Measurements from ENCODE around the gene MSI1. TPM values are rescaled to one million over a fixed set of nuclear protein-coding genes. Genes with fewer than 3 reads are reported as not detected.

The MSI1 gene
- total RNA-seq, 1 experiment from 2014 or later, result 26.0 TPM

DNA sequence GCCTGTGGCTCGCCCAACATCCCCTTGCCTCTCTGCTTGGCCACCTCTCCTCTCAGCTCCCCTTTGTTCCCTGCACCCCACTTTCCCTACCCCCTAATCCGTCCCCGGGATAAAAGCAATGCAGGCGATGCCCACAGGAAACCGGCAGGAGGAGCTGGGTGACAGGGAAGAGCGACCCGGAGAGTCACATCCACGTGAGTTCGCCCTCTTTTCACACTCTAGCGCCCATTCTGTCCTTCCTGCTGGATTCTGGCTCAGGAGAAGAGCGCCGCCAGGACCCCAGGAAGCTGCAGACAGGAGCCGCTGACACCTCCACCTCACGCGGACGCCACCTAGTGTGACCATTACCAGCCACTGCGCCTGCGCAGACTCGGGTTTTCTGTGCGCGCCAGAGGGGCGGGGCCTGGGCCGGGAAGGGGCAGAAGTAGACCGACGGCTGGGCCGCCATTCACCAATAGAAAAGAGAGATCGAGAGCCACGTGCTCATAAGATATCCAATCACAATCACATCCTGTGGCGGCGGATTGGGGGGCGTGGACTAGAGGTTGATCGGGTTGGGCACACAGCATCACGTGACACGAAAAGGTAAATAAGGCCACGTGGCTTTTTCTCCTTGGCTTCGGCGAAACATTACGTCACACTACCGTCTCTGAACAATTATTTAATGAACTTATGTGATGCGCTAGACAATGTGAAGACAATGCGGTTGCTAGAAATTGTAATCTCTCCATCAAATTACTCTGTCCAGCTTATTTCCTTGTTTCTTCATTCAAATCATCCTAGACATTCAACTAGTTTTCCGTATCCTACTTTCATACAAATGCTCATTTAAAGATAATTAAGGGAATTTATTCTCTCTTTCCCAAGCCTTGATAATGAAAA, 51.5 kb downstream of the MSI1 start (continued):
- TF ChIP-seq, protein P1, sequence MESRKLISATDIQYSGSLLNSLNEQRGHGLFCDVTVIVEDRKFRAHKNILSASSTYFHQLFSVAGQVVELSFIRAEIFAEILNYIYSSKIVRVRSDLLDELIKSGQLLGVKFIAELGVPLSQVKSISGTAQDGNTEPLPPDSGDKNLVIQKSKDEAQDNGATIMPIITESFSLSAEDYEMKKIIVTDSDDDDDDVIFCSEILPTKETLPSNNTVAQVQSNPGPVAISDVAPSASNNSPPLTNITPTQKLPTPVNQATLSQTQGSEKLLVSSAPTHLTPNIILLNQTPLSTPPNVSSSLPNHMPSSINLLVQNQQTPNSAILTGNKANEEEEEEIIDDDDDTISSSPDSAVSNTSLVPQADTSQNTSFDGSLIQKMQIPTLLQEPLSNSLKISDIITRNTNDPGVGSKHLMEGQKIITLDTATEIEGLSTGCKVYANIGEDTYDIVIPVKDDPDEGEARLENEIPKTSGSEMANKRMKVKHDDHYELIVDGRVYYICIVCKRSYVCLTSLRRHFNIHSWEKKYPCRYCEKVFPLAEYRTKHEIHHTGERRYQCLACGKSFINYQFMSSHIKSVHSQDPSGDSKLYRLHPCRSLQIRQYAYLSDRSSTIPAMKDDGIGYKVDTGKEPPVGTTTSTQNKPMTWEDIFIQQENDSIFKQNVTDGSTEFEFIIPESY (IDR thresholded peaks at IDR 0.05; ENCODE audit: extremely low read depth, insufficient replicate concordance, low read length), result no peak
- TF ChIP-seq, protein P2, sequence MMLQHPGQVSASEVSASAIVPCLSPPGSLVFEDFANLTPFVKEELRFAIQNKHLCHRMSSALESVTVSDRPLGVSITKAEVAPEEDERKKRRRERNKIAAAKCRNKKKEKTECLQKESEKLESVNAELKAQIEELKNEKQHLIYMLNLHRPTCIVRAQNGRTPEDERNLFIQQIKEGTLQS (IDR thresholded peaks at IDR 0.05), result no peak

DNA sequence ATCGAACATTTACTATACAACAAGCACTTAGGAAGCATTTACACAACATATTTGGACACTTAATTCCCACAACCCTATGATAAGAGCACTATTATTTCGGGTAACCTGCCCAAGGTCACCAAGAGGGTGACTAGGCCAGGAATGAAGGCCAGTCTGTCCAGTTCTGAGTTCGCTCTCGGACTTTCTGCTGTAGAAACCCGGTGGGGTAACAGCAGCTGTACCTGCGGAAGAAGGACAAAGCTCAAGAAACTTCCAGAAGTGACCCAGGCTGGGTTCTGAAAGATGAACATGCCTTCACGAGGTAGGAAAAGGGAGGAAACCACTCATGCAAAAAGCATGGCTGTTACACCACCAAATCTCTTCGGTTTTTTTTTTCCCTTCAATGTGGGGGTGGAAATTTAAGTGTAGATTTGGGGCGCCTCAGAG, 52.2 kb downstream of the MSI1 start:
- H4K20me1 ChIP-seq (ENCODE audit: insufficient read depth), result no peaks in the 10 kb centered on the region
- no peaks in the 10 kb centered on the region for H3K9me3 ChIP-seq (ENCODE audit: control insufficient read depth in 1 of 2, insufficient read depth in 1 of 2, low read depth in 1 of 2, low read length in 2 of 2)
- no peaks in the 10 kb centered on the region for H3K9me2 ChIP-seq (ENCODE audit: insufficient read depth)
- DNase-seq (ENCODE audit: low read depth, low spot score), result no peak
- H3K36me3 ChIP-seq (ENCODE audit: control insufficient read depth in 1 of 2, insufficient read depth in 2 of 2, low read length in 2 of 2), result no peaks in the 10 kb centered on the region
- peak overlapping the region; percentile 87 for H3K4me2 ChIP-seq (ENCODE audit: low read length)
- BruUV-seq (replicated peaks), result TSS peak; percentile 95
- CTCF ChIA-PET, result interaction anchor here (0.7 to 1.2 kb wide), 2 partner anchors 15 to 332 kb away, joined by 3 to 6 read pairs; partner anchors contain the start of gene SIRT4
- POLR2A ChIA-PET, result interaction anchor here (1.7 to 2.0 kb wide), 2 partner anchors 24 to 26 kb away, joined by 10 to 12 read pairs; partner anchors contain the start of genes RNU4-1 and RNU4-2
- H3K4me3 ChIP-seq (replicated peaks in 1 of 2; ENCODE audit: low read depth in 1 of 2, low read length in 2 of 2), result peak overlapping the region; percentile 65 to 70
- H3K79me2 ChIP-seq (ENCODE audit: insufficient read depth, low read length), result no peaks in the 10 kb centered on the region
- peaks cover 2 to 15% of the 10 kb centered on the region in 2 experiments; a peak in 1 of 4 replicates for H3K4me1 ChIP-seq (ENCODE audit: control insufficient read depth in 1 of 2, insufficient read depth in 2 of 2, low read length in 2 of 2)
- no peak overlapping the region for H2AFZ ChIP-seq (ENCODE audit: low read depth, low read length, poor library complexity, severe bottlenecking)
- intact Hi-C loops (cut with micrococcal nuclease), result no loop called here
- TF ChIP-seq ZFX (IDR thresholded peaks at IDR 0.05) (0 out of 2 replicates have a peak, but pooled peaks have one; percentile 8), EZH2phosphoT487 (IDR thresholded peaks at IDR 0.05; ENCODE audit: borderline replicate concordance) (no peak), TCF7L2 (IDR thresholded peaks at IDR 0.05; ENCODE audit: borderline replicate concordance, extremely low read depth, insufficient read depth, insufficient read length) (no peak), SIN3A (IDR thresholded peaks at IDR 0.05; ENCODE audit: low read depth) (no peak), POLR2AphosphoS5 (IDR thresholded peaks at IDR 0.05; ENCODE audit: low read depth, low read length) (no peak), ELF1 (IDR thresholded peaks at IDR 0.05; ENCODE audit: borderline replicate concordance, low read depth) (no peak)
- TF ChIP-seq, protein P1 (IDR thresholded peaks at IDR 0.05; ENCODE audit: extremely low read depth, insufficient replicate concordance, low read length), result no peak
- TF ChIP-seq, protein P2 (IDR thresholded peaks at IDR 0.05), result no peak
- peak overlapping the region; percentile 55 for H3K27ac ChIP-seq (ENCODE audit: low read depth, low read length)
- RAD21 ChIA-PET (ENCODE audit: low non-redundant PET in 1 of 2, low total read pairs in 2 of 2, uncharacterized antibody in 2 of 2, unreplicated experiment in 2 of 2), result no interaction called here
- no peaks in the 10 kb centered on the region for H3K27me3 ChIP-seq (ENCODE audit: insufficient read depth, low read length)
- no peak for ATAC-seq
- H3K9ac ChIP-seq (ENCODE audit: low read length), result peak overlapping the region; percentile 65
